ENCODE results near the gene DISP3. TPM values are rescaled to one million over a fixed set of nuclear protein-coding genes. Genes with fewer than 3 reads are reported as not detected.

Gene DISP3
- total and polyA plus RNA-seq, 2 of the 4 experiments (the other 2 are of a cell fraction), result 0.05 TPM; not detected in 1

DNA sequence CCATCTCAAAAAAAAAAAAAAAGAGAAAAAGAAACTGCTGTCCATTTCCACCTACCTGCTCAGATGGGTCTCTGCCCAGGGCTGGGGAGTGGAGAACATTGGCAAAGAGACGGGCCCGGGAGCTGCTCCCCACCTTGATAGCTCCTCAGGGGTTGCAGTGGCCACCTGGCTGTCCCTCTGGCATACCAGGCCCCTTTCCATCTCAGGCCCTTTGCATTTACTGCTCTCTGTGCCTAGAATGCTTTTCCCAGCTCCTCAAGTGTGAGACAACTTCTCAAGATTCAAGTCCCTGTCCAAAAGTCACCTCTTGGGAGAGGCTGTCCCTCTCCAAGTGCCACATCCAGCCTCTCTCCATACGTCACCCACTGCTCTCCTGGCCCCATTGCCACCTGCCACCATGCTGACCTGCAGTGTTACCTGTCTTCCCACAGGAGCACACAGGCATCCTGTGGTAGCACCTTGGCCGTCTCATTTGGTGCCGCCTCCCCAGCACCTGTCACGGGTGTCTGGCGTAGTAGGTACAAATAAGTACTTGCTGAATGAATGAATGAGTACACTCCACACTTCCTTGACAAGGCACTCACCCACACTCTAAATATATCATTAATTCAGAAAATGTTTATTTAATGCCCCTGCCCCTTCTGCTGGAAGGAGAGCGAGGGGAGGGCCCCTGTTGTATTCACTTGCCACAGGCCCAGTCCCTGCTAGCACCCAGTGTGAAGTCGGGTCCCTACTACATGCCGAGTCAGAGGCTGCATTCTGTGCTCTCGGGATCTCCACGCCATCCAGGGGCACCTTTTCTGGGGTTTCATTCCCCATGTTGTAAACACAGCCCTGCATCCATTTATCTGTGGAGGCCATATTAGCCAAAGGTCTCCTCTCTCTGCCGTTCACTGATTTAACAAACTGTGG is 48.8 kb downstream of the DISP3 start:
- no TSS peak for BruUV-seq (replicated peaks)
- ChIA-PET CTCF (no interaction called here), POLR2A (ENCODE audit: unreplicated experiment) (no interaction called here)
- in situ Hi-C loops (cut with MboI; ENCODE audit: low sequenced_read_pairs) (no loop called here), dilution Hi-C loops (cut with HindIII; ENCODE audit: low sequenced_read_pairs, unreplicated experiment) (no loop called here), intact Hi-C loops (cut with micrococcal nuclease) (no loop called here)
- no peak overlapping the region for H4K5ac ChIP-seq (ENCODE audit: low read depth, low read length)
- no peaks in the 10 kb centered on the region for H3K36me3 ChIP-seq (ENCODE audit: control insufficient read depth, insufficient read depth, low read length)
- no peak for TF ChIP-seq MAZ (IDR thresholded peaks at IDR 0.05; ENCODE audit: borderline replicate concordance, low read depth, low read length)
- TF ChIP-seq NFE2L2 (IDR thresholded peaks at IDR 0.05; ENCODE audit: low read depth, low read length), result no peak
- TF ChIP-seq, protein P1, sequence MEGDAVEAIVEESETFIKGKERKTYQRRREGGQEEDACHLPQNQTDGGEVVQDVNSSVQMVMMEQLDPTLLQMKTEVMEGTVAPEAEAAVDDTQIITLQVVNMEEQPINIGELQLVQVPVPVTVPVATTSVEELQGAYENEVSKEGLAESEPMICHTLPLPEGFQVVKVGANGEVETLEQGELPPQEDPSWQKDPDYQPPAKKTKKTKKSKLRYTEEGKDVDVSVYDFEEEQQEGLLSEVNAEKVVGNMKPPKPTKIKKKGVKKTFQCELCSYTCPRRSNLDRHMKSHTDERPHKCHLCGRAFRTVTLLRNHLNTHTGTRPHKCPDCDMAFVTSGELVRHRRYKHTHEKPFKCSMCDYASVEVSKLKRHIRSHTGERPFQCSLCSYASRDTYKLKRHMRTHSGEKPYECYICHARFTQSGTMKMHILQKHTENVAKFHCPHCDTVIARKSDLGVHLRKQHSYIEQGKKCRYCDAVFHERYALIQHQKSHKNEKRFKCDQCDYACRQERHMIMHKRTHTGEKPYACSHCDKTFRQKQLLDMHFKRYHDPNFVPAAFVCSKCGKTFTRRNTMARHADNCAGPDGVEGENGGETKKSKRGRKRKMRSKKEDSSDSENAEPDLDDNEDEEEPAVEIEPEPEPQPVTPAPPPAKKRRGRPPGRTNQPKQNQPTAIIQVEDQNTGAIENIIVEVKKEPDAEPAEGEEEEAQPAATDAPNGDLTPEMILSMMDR (conservative IDR thresholded peaks at IDR 0.05; ENCODE audit: low read depth, low read length), result no peak
- no peak for TF ChIP-seq RCOR1 (IDR thresholded peaks at IDR 0.05; ENCODE audit: insufficient replicate concordance, low read length)
- TF ChIP-seq MXI1 (IDR thresholded peaks at IDR 0.05; ENCODE audit: borderline replicate concordance, low read depth, low read length), result no peak
- no peak for TF ChIP-seq RFX5 (IDR thresholded peaks at IDR 0.05; ENCODE audit: low read depth, low read length)
- no peak for TF ChIP-seq POLR2A (IDR thresholded peaks at IDR 0.05; ENCODE audit: low read depth, low read length)
- TF ChIP-seq RAD21 (IDR thresholded peaks at IDR 0.05; ENCODE audit: low read length), result no peak
- TF ChIP-seq MAFK (IDR thresholded peaks at IDR 0.05; ENCODE audit: low read depth, low read length), result no peak
- no peaks in the 10 kb centered on the region for H3K4me1 ChIP-seq (ENCODE audit: control insufficient read depth, insufficient read depth, low read length)
- H2BK20ac ChIP-seq (ENCODE audit: low read depth, low read length), result no peak overlapping the region
- no peaks in the 10 kb centered on the region for H3K27me3 ChIP-seq (ENCODE audit: control insufficient read depth, insufficient read depth, low read length)
- no peak for DNase-seq
- no peak overlapping the region for H3K18ac ChIP-seq (ENCODE audit: low read depth, low read length)
- H3K9ac ChIP-seq (ENCODE audit: low read depth, low read length), result no peak overlapping the region
- 100% methylated on average over 2 of the region's 13 CpGs; no CpG with 5 or more reads in 1 of the 2 experiments for WGBS, 2 experiments (ENCODE audit: extremely low coverage in 2 of 2, insufficient read length in 1 of 2)
- H4K91ac ChIP-seq (ENCODE audit: insufficient read depth, low read depth, low read length), result no peak overlapping the region
- H3K9me1 ChIP-seq (ENCODE audit: insufficient read depth, low read length), result no peaks in the 10 kb centered on the region
- no peak overlapping the region for H4K8ac ChIP-seq (ENCODE audit: low read depth in 2 of 2, low read length in 2 of 2)
- no peak overlapping the region for H3K27ac ChIP-seq (ENCODE audit: insufficient read depth, low read length)
- no peak overlapping the region for H3K4me2 ChIP-seq (ENCODE audit: low read depth, low read length)
- H3K4me3 ChIP-seq (ENCODE audit: insufficient read depth, low read depth, low read length), result no peak overlapping the region
- H2AK9ac ChIP-seq (replicated peaks; ENCODE audit: low read depth, low read length, poor library complexity), result no peak overlapping the region
- H3K9me3 ChIP-seq (ENCODE audit: control insufficient read depth, insufficient read depth, low read length), result no peaks in the 10 kb centered on the region
- H4K20me1 ChIP-seq (ENCODE audit: insufficient read depth, low read length), result no peaks in the 10 kb centered on the region
- no peak overlapping the region for H2AFZ ChIP-seq (replicated peaks; ENCODE audit: low read length, poor library complexity)
- no peak overlapping the region for H2BK120ac ChIP-seq (ENCODE audit: low read depth, low read length)
- H3K14ac ChIP-seq (replicated peaks; ENCODE audit: low read depth, low read length), result no peak overlapping the region
- no peak overlapping the region for H3K56ac ChIP-seq (ENCODE audit: extremely low read depth, insufficient read depth, low read length)
- H3K79me1 ChIP-seq (ENCODE audit: low read depth in 1 of 2, low read length in 2 of 2), result no peaks in the 10 kb centered on the region
- no peak overlapping the region for H2AK5ac ChIP-seq (ENCODE audit: low read depth, low read length)
- H3K23ac ChIP-seq (ENCODE audit: low read depth, low read length), result no peak overlapping the region
- H2BK15ac ChIP-seq (ENCODE audit: low read depth, low read length), result no peak overlapping the region
- no peak for ATAC-seq (ENCODE audit: low read depth)
- H3K4ac ChIP-seq (ENCODE audit: low read depth, low read length), result no peak overlapping the region
- no peak overlapping the region for H2BK5ac ChIP-seq (ENCODE audit: low read depth, low read length, poor library complexity, severe bottlenecking)

Measured in IMR-90 (cell line).